Esophagus squamous epithelium (tissue), 4 donors: ENCODE results near the gene ZGPAT.

ENCODE experiments used
- CTCF ChIP-seq, 6 experiments: fragments of 450-650 bp in 4 of 6; fragments of 200-600 bp in 2 of 6; sonication (generic) in 2 of 6; IDR thresholded peaks; one replicate each; pipeline ENCODE4 v1.5.1; 2016 to 2019; ENCODE audit warnings: antibody characterized with exemption in 6 of 6, mild to moderate bottlenecking in 4 of 6, moderate library complexity in 4 of 6
- POLR2A ChIP-seq, 4 donors: fragments of 450-650 bp; IDR thresholded peaks; one replicate each; pipeline ENCODE4 v1.6.1; 2017; ENCODE audit warnings: antibody characterized with exemption in 4 of 4, mild to moderate bottlenecking in 4 of 4, moderate library complexity in 3 of 4

- TF ChIP-seq POLR2A (IDR thresholded peaks at IDR 0.05) = no peak
- TF ChIP-seq CTCF (IDR thresholded peaks at IDR 0.05) = no peak
These were observed 2.4 kb upstream of the ZGPAT start for GRCh38 chr20:63705232-63706026.
